BLaER1 (cell line): ENCODE data around the gene HLF.

Source experiments
- H3K27ac ChIP-seq: shearing (Covaris generic); formaldehyde crosslinking; 2 replicates; pipeline ENCODE4 v1.8.1; 2022
- H3K27me3 ChIP-seq: shearing (Covaris generic); formaldehyde crosslinking; 2 replicates; pipeline ENCODE4 v1.8.1; 2022
- H3K36me3 ChIP-seq: shearing (Covaris generic); formaldehyde crosslinking; 2 replicates; pipeline ENCODE4 v1.8.1; 2022
- H3K4me1 ChIP-seq: shearing (Covaris generic); formaldehyde crosslinking; 2 replicates; pipeline ENCODE4 v1.8.1; 2022
- H3K4me2 ChIP-seq: shearing (Covaris generic); formaldehyde crosslinking; 2 replicates; pipeline ENCODE4 v1.8.1; 2022
- H3K4me3 ChIP-seq: shearing (Covaris generic); formaldehyde crosslinking; 2 replicates; pipeline ENCODE4 v1.8.1; 2022
- H3K9ac ChIP-seq: shearing (Covaris generic); formaldehyde crosslinking; 2 replicates; pipeline ENCODE4 v1.8.1; 2022
- H3K9me3 ChIP-seq: shearing (Covaris generic); formaldehyde crosslinking; 2 replicates; pipeline ENCODE4 v1.8.1; 2022
- H4K20me1 ChIP-seq: shearing (Covaris generic); formaldehyde crosslinking; 2 replicates; pipeline ENCODE4 v1.8.1; 2022
- Cebpa-rat ChIP-seq: shearing (Covaris generic); IDR thresholded peaks from 2 replicates; pipeline ENCODE4 v1.8.1; 2022

The HLF gene

DNA sequence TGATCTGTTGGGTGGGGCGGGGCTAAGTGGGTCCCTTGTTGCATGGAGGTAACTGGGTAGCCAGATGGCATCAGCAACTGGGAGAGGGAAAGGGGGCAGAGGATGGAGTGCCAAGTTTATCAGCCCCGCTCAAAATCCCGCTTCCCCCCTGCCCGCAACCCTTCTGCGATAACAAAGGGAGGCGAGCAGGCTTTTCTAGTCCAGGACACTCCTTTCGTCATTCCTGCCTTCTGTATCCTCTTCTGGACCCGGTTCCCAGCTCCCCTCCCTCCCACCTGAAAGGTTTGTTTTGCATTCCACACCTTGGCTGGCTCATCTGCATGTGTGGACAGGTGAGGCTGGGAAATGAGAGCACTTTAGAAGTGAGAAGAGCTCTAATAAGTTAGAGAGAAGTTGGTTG, 53.3 kb downstream of the HLF start:
- Histone ChIP-seq H3K4me2 (no peak overlapping the region), H3K27me3 (no peaks in the 10 kb centered on the region), H3K4me1 (no peaks in the 10 kb centered on the region), H3K36me3 (no peaks in the 10 kb centered on the region), H3K4me3 (no peak overlapping the region), H3K9ac (no peak overlapping the region), H3K9me3 (no peaks in the 10 kb centered on the region), H3K27ac (no peak overlapping the region), H4K20me1 (no peaks in the 10 kb centered on the region)
- no peak for TF ChIP-seq Cebpa-rat

DNA sequence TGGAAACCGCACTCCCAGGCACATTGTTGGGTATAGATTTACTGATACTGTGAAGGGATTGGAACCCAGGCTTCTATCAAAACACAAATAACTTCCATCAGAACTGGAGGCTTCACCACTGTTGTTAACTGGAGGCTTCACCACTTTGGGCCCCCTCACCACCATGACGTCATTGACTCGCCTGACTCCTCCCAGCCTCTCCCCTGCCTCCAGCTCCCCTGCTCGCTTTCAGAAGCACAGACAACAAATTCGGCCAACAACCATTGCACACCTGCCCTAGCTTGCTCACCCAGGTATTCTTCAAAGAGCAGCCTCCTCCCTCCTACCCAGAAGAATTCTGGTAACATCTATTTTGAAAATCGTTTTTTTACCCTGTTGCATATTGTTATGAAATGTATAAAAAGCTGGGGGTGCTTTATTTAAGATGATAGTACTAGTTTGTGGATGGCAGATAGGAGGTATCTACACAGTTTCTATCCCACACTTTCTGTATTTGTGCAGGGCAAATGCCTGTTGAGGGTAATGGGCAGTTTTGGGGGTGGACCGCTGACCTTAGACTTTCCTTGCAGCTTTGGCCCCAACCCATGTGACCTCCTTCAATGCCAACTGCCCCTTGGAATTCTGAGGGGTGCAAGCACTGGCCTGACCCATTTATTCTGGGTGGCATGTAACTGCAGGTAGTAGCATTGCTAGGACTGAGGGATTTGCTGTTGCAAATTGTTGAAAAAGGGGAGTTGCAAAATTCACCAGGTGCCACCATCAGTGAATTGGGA, 54.1 kb downstream of the HLF start:
- Histone ChIP-seq H3K4me1 (no peaks in the 10 kb centered on the region), H4K20me1 (no peaks in the 10 kb centered on the region), H3K4me3 (no peak overlapping the region), H3K27me3 (no peaks in the 10 kb centered on the region), H3K36me3 (no peaks in the 10 kb centered on the region), H3K27ac (no peak overlapping the region), H3K9ac (no peak overlapping the region), H3K9me3 (no peaks in the 10 kb centered on the region), H3K4me2 (no peak overlapping the region)
- no peak for TF ChIP-seq Cebpa-rat

DNA sequence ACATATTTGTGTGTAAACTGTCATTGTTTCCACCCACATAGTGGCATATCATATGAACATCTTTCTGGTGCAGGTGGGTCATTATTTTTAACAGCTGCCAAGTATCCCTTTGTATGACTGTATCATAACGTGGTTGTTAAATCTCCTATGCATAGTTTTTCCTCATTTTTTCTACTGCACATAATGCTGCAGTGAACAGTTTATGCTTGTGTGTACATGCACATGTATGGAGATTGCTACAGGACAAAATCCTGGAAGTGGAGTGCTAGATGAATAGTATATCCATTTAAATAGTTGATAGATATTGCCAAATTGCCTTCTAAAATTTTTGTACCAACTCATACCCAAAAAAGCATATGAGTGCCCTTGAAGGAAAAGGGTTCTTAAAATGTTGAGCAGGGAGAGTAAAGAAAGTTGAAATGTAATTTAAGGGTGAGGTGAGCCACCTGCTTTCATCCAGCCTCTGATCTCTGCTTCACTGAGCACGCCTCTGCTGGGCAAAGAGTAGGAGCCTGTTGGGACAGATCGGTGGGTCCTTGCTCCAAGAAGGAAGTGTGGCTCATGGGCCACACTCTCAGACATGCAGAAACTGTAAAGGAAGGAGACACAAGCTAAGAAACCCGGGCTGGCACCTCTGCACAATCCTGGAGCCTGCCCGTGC, 55.3 kb downstream of the HLF start:
- Histone ChIP-seq H3K4me1 (no peaks in the 10 kb centered on the region), H3K9ac (no peak overlapping the region), H3K9me3 (no peaks in the 10 kb centered on the region), H3K27me3 (no peaks in the 10 kb centered on the region), H4K20me1 (no peaks in the 10 kb centered on the region), H3K4me3 (no peak overlapping the region), H3K27ac (no peak overlapping the region), H3K36me3 (no peaks in the 10 kb centered on the region), H3K4me2 (no peak overlapping the region)
- no peak for TF ChIP-seq Cebpa-rat

DNA sequence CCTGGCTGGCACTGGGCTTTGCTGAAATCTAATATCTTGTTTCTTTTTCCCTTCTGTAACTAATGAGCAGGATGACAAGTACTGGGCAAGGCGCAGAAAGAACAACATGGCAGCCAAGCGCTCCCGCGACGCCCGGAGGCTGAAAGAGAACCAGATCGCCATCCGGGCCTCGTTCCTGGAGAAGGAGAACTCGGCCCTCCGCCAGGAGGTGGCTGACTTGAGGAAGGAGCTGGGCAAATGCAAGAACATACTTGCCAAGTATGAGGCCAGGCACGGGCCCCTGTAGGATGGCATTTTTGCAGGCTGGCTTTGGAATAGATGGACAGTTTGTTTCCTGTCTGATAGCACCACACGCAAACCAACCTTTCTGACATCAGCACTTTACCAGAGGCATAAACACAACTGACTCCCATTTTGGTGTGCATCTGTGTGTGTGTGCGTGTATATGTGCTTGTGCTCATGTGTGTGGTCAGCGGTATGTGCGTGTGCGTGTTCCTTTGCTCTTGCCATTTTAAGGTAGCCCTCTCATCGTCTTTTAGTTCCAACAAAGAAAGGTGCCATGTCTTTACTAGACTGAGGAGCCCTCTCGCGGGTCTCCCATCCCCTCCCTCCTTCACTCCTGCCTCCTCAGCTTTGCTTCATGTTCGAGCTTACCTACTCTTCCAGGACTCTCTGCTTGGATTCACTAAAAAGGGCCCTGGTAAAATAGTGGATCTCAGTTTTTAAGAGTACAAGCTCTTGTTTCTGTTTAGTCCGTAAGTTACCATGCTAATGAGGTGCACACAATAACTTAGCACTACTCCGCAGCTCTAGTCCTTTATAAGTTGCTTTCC, 56.0 kb downstream of the HLF start:
- TF ChIP-seq Cebpa-rat = no peak
- H3K4me1 ChIP-seq = no peaks in the 10 kb centered on the region
- H3K9me3 ChIP-seq = no peaks in the 10 kb centered on the region
- H3K27me3 ChIP-seq = no peaks in the 10 kb centered on the region
- H4K20me1 ChIP-seq = no peaks in the 10 kb centered on the region
- no peak overlapping the region for H3K9ac ChIP-seq
- H3K4me3 ChIP-seq = no peak overlapping the region
- no peak overlapping the region for H3K4me2 ChIP-seq
- no peak overlapping the region for H3K27ac ChIP-seq
- H3K36me3 ChIP-seq = no peaks in the 10 kb centered on the region

DNA sequence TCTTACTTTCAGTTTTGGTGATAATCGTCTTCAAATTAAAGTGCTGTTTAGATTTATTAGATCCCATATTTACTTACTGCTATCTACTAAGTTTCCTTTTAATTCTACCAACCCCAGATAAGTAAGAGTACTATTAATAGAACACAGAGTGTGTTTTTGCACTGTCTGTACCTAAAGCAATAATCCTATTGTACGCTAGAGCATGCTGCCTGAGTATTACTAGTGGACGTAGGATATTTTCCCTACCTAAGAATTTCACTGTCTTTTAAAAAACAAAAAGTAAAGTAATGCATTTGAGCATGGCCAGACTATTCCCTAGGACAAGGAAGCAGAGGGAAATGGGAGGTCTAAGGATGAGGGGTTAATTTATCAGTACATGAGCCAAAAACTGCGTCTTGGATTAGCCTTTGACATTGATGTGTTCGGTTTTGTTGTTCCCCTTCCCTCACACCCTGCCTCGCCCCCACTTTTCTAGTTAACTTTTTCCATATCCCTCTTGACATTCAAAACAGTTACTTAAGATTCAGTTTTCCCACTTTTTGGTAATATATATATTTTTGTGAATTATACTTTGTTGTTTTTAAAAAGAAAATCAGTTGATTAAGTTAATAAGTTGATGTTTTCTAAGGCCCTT, 56.8 kb downstream of the HLF start:
- no peak overlapping the region for H3K4me2 ChIP-seq
- H3K9ac ChIP-seq = no peak overlapping the region
- H3K27ac ChIP-seq = no peak overlapping the region
- H3K27me3 ChIP-seq = no peaks in the 10 kb centered on the region
- no peaks in the 10 kb centered on the region for H3K4me1 ChIP-seq
- H3K4me3 ChIP-seq = no peak overlapping the region
- no peaks in the 10 kb centered on the region for H3K9me3 ChIP-seq
- no peaks in the 10 kb centered on the region for H3K36me3 ChIP-seq
- H4K20me1 ChIP-seq = no peaks in the 10 kb centered on the region
- no peak for TF ChIP-seq Cebpa-rat

DNA sequence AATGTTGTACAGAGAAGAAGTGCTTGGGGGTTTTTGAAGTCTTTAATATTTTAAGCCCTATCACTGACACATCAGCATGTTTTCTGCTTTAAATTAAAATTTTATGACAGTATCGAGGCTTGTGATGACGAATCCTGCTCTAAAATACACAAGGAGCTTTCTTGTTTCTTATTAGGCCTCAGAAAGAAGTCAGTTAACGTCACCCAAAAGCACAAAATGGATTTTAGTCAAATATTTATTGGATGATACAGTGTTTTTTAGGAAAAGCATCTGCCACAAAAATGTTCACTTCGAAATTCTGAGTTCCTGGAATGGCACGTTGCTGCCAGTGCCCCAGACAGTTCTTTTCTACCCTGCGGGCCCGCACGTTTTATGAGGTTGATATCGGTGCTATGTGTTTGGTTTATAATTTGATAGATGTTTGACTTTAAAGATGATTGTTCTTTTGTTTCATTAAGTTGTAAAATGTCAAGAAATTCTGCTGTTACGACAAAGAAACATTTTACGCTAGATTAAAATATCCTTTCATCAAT, 57.8 kb downstream of the HLF start:
- no peaks in the 10 kb centered on the region for H3K4me1 ChIP-seq
- no peak for TF ChIP-seq Cebpa-rat
- no peak overlapping the region for H3K9ac ChIP-seq
- H3K4me3 ChIP-seq = no peak overlapping the region
- H3K4me2 ChIP-seq = no peak overlapping the region
- no peaks in the 10 kb centered on the region for H3K27me3 ChIP-seq
- H4K20me1 ChIP-seq = no peaks in the 10 kb centered on the region
- H3K9me3 ChIP-seq = no peaks in the 10 kb centered on the region
- no peaks in the 10 kb centered on the region for H3K36me3 ChIP-seq
- H3K27ac ChIP-seq = no peak overlapping the region

DNA sequence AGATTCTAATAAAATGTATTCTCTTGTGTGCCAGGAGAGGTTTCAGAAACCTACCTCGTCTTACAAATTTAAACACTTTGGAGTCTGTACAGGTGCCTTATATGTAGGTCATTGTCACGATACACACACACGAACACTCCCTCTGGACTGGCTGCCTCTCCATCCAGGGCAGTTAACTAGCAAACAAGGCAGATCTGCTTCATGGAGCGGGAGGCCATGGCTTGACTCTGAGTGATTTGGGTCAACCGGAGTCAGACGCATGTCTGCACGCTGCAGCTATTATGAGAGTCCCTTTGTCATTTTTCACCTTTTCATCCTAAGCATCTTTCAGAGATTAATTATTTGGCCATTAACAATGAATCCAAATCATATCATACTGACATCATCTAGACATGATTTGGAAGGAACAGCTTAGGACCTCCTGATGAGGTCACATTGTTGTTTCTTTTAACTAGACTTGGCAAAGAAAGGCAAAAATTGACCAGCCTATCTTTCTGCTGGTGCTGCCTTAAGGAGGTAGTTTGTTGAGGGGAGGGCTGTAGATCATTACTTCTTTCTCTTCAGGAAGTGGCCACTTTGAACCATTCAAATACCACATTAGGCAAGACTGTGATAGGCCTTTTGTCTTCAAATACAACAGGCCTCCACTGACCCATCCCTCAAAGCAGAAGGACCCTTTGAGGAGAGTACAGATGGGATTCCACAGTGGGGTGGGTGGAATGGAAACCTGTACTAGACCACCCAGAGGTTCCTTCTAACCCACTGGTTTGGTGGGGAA, 58.9 kb downstream of the HLF start:
- no peak for TF ChIP-seq Cebpa-rat
- H3K27ac ChIP-seq = no peak overlapping the region
- H3K9ac ChIP-seq = no peak overlapping the region
- H3K36me3 ChIP-seq = no peaks in the 10 kb centered on the region
- H3K4me1 ChIP-seq = no peaks in the 10 kb centered on the region
- no peaks in the 10 kb centered on the region for H3K27me3 ChIP-seq
- peaks cover 4% of the 10 kb centered on the region for H3K9me3 ChIP-seq
- H3K4me3 ChIP-seq = no peak overlapping the region
- no peaks in the 10 kb centered on the region for H4K20me1 ChIP-seq
- no peak overlapping the region for H3K4me2 ChIP-seq

DNA sequence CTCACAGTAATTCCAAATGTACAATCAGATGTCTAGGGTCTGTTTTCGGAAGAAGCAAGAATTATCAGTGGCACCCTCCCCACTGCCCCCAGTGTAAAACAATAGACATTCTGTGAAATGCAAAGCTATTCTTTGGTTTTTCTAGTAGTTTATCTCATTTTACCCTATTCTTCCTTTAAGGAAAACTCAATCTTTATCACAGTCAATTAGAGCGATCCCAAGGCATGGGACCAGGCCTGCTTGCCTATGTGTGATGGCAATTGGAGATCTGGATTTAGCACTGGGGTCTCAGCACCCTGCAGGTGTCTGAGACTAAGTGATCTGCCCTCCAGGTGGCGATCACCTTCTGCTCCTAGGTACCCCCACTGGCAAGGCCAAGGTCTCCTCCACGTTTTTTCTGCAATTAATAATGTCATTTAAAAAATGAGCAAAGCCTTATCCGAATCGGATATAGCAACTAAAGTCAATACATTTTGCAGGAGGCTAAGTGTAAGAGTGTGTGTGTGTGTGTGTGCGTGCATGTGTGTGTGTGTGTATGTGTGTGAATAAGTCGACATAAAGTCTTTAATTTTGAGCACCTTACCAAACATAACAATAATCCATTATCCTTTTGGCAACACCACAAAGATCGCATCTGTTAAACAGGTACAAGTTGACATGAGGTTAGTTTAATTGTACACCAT, 59.7 kb downstream of the HLF start:
- Histone ChIP-seq H3K9ac (no peak overlapping the region), H3K4me3 (no peak overlapping the region), H3K4me2 (no peak overlapping the region), H3K27me3 (no peaks in the 10 kb centered on the region), H3K27ac (no peak overlapping the region), H3K36me3 (no peaks in the 10 kb centered on the region), H3K4me1 (no peaks in the 10 kb centered on the region), H4K20me1 (no peaks in the 10 kb centered on the region), H3K9me3 (peaks cover 6% of the 10 kb centered on the region)
- TF ChIP-seq Cebpa-rat = no peak

DNA sequence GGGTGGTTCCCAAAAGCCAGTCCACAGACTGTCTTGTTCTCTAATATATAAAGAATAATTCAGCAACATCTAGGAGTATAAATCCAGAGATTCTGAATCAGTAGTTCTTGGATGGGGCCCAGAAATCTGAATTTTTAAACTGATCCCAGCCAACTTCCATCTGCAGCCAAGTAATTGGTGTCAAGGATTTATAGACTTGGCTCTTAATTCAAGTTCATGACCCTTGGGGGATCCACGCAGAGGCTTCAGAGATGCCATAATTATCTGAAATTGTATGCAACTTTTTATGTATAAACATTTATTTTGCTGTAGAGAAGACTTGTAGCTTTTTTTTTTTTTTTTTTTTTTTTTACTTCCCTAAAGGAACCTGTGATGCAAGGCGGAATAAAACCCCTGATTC, 60.6 kb downstream of the HLF start:
- TF ChIP-seq Cebpa-rat = no peak
- Histone ChIP-seq H3K9ac (no peak overlapping the region), H3K4me3 (no peak overlapping the region), H3K4me2 (no peak overlapping the region), H3K27ac (no peak overlapping the region), H3K27me3 (no peaks in the 10 kb centered on the region), H3K36me3 (no peaks in the 10 kb centered on the region), H3K9me3 (peaks cover 6% of the 10 kb centered on the region), H3K4me1 (no peaks in the 10 kb centered on the region), H4K20me1 (no peaks in the 10 kb centered on the region)
